Hematopoietic multipotent progenitor cell (in vitro differentiated cells): ENCODE data around the gene ENPP1. TPM values are rescaled to one million over a fixed set of nuclear protein-coding genes. Genes with fewer than 3 reads are reported as not detected.

Experiments used
- small RNA-seq: library from RNA; depleted of rRNA; stranded (forward); fragments of <200 nt; gene quantifications from one replicate; pipeline ENCODE3, GENCODE V24; 2012
- total RNA-seq: library from RNA; depleted of rRNA; stranded (reverse); fragments of >200 nt; gene quantifications from one replicate; pipeline ENCODE4 v1.2.3, GENCODE V29; 2012

Gene ENPP1
- total RNA-seq, 1 donor: under 0.01 TPM

Small RNA genes within 50 kb of the gene (small RNA-seq; reads per million reads assigned to genes)
- not detected for gene MIR548H5
- gene SELENOKP2: 0.27 reads per million

Other genes with a start within 250 kb of the ENPP1 start
- under 0.01 TPM for gene ARG1, start 234.8 kb upstream of the ENPP1 start, total RNA-seq
- gene MED23, start 179.8 kb upstream of the ENPP1 start, total RNA-seq: 19.7 TPM
- gene ENPP3, start 170.7 kb upstream of the ENPP1 start, total RNA-seq: 0.54 TPM
- 0.27 TPM for gene OR2A4, start 106.6 kb upstream of the ENPP1 start, total RNA-seq
- not detected for gene CTAGE9, start 97.0 kb upstream of the ENPP1 start, total RNA-seq
- 0.54 TPM for gene CCN2, start 143.4 kb downstream of the ENPP1 start, total RNA-seq